ENCODE data around the gene CREB5. TPM values are rescaled to one million over a fixed set of nuclear protein-coding genes. Genes with fewer than 3 reads are reported as not detected.
A peak's percentile ranks its signal among the peaks of the same experiment; 100 is the strongest.

Gene CREB5
- total RNA-seq, 4 donors from 2014 or later: 0.90 to 10.1 (median 4.9) TPM

DNA sequence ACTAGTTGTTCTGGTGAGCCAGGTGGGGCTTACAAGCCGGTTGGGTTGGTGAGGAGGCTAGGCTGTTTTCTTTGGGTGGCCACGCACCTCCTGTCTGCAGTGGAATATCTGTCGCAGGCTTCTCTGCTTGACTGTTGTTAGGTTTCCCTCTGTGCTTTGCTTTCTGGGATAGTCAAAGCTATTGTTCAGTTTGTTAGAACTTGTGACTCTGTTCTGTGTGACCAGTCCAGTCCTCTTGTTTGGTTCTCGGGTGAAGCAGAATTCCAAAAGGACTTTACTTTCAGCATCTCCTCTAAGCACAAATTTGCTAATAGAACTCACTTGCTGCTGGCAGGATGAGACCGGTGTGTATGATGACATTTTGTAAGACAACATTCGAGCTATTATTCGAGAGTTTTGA lies 105.3 kb downstream of the CREB5 start:
- Histone ChIP-seq H3K4me3 (no peak overlapping the region), H3K36me3 (no peaks in the 10 kb centered on the region), H3K4me1 (peaks cover 10 to 17% of the 10 kb centered on the region in 2 donors), H3K27me3 (no peaks in the 10 kb centered on the region), H3K9me3 (no peaks in the 10 kb centered on the region), H3K27ac (no peak overlapping the region)
- ATAC-seq: no peak
- in situ Hi-C loops (cut with MboI; ENCODE audit: low sequenced_read_pairs in 4 of 4) (no loop called here), intact Hi-C loops (cut with DNase I; ENCODE audit: low total_unique reads) (loop anchor here (5.0 kb wide), 1 partner anchor 130 kb away; no protein-coding TSS in a partner anchor)
- no peak for TF ChIP-seq CTCF (IDR thresholded peaks at IDR 0.05 in 4 of 5, conservative IDR thresholded peaks at IDR 0.05 in 1 of 5)
- no peak for TF ChIP-seq POLR2A (IDR thresholded peaks at IDR 0.05)
- DNase-seq: no peak

- ATAC-seq: peak; percentile 94 to 96
- in situ Hi-C loops (cut with MboI; ENCODE audit: low sequenced_read_pairs in 4 of 4) (no loop called here), intact Hi-C loops (cut with DNase I; ENCODE audit: low total_unique reads) (loop anchor here (5.0 to 10.0 kb wide), 2 partner anchors 106 to 107 kb away; partner anchors contain the start of gene CREB5)
Observed at GRCh38 chr7:28520074-28521015, 108.0 kb downstream of the CREB5 start.

DNA sequence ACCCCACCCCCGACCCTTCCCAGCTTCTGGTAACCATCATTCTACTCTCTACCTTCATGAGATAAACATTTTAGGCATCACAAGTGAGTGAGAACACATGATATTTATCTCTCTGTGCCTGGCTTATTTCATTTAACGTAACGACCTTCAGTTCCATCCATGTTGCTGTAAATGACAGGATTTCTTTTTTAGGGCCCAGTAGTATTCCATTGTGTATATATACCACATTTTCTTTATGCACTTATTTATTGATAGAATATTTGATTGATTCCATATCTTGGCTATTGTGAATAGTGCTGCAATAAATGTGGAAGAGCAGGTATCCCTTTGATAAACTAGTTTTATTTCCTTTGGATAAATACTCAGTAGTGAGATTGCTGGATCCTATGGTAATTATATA lies 112.7 kb downstream of the CREB5 start:
- H3K4me1 ChIP-seq: peaks cover 19 to 25% of the 10 kb centered on the region in 2 donors
- no peaks in the 10 kb centered on the region for H3K9me3 ChIP-seq
- DNase-seq: no peak
- no peaks in the 10 kb centered on the region for H3K36me3 ChIP-seq
- H3K27me3 ChIP-seq: no peaks in the 10 kb centered on the region
- no peak for TF ChIP-seq POLR2A (IDR thresholded peaks at IDR 0.05)
- TF ChIP-seq CTCF (IDR thresholded peaks at IDR 0.05 in 4 of 5, conservative IDR thresholded peaks at IDR 0.05 in 1 of 5): no peak
- intact Hi-C loops (cut with DNase I; ENCODE audit: low total_unique reads): loop anchor here (5.0 to 10.0 kb wide), 2 partner anchors 102 to 110 kb away; partner anchors contain the start of gene CREB5
- no peak overlapping the region for H3K4me3 ChIP-seq
- in situ Hi-C loops (cut with MboI; ENCODE audit: low sequenced_read_pairs in 4 of 4): no loop called here
- ATAC-seq: no peak
- H3K27ac ChIP-seq: no peak overlapping the region

More at GRCh38 chr7:28520074-28521015, 108.0 kb downstream of the CREB5 start:
- Histone ChIP-seq H3K27me3 (no peaks in the 10 kb centered on the region), H3K36me3 (no peaks in the 10 kb centered on the region), H3K4me3 (no peak overlapping the region), H3K27ac (peak overlapping the region in 2 of 4 donors; percentile 38 to 57), H3K9me3 (no peaks in the 10 kb centered on the region), H3K4me1 (peaks cover 10 to 17% of the 10 kb centered on the region in 2 donors)
- TF ChIP-seq CTCF (IDR thresholded peaks at IDR 0.05 in 4 of 5, conservative IDR thresholded peaks at IDR 0.05 in 1 of 5) (no peak), POLR2A (IDR thresholded peaks at IDR 0.05) (no peak)
- DNase-seq: peak in 1 of 2 donors; percentile 20

DNA sequence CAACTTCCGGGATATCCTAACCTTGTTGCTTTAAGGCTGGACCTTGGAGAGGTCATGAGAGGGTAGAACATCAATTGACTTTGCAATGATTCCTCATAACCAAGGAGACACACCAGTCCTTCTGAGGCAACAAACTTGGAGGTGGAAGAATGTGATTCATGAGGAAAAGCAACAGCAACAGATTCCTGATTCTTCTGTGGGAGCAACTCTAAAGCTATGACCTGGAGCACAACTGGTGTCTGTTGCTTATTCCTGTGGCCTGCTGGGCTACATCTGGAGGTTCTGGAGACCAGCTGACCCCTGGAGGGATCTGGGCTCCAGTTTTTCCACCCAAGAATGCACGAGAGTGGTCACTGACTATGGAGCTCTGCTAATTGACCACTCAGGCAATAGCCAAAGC lies 116.6 kb downstream of the CREB5 start:
- in situ Hi-C loops (cut with MboI; ENCODE audit: low sequenced_read_pairs in 4 of 4): no loop called here
- intact Hi-C loops (cut with DNase I; ENCODE audit: low total_unique reads): loop anchor here (10.0 kb wide), 1 partner anchor 114 kb away; the partner anchor contains the start of gene CREB5
- DNase-seq: no peak

More for the DNA sequence above, 116.6 kb downstream of the CREB5 start:
- Histone ChIP-seq H3K36me3 (no peaks in the 10 kb centered on the region), H3K27me3 (no peaks in the 10 kb centered on the region), H3K4me1 (peaks cover 8 to 14% of the 10 kb centered on the region in 2 donors), H3K27ac (peak overlapping the region in 1 of 4 donors; percentile 53), H3K9me3 (no peaks in the 10 kb centered on the region), H3K4me3 (no peak overlapping the region)
- TF ChIP-seq POLR2A (IDR thresholded peaks at IDR 0.05) (no peak), CTCF (IDR thresholded peaks at IDR 0.05 in 4 of 5, conservative IDR thresholded peaks at IDR 0.05 in 1 of 5) (no peak)
- peak in 1 of 2 donors; percentile 50 for ATAC-seq

Measured in gastrocnemius medialis (tissue), 4 donors.